OCI-LY1 (cell line): ENCODE measurements around the gene ZBTB46.

Experiments
- CTCF ChIP-seq: fragments of 200-600 bp; sonication (generic), shearing (Covaris generic); IDR thresholded peaks from 2 replicates; pipeline ENCODE4 v1.5.1; 2017; ENCODE audit warnings: mild to moderate bottlenecking, antibody characterized with exemption, low read length, moderate library complexity, mixed read lengths
- EZH2 ChIP-seq: fragments of 200-600 bp; sonication (generic), shearing (Covaris generic); IDR thresholded peaks from 2 replicates; pipeline ENCODE4 v1.8.0; 2017; ENCODE audit warnings: borderline replicate concordance, mixed run types, mild to moderate bottlenecking, antibody characterized with exemption, low read length, moderate library complexity, mixed read lengths

- TF ChIP-seq CTCF (no peak), EZH2 (no peak)
Measured at GRCh38 chr20:63740627-63741353, 90.3 kb downstream of the ZBTB46 start.
